ENCODE results near the gene ZHX3.
A peak's percentile ranks its signal among the peaks of the same experiment; 100 is the strongest.
"Not testable (repeated sequence)": the region's sequence is repeated elsewhere in the genome, so short reads cannot be mapped to it uniquely, and the experiment has no call there.

The ZHX3 gene

DNA sequence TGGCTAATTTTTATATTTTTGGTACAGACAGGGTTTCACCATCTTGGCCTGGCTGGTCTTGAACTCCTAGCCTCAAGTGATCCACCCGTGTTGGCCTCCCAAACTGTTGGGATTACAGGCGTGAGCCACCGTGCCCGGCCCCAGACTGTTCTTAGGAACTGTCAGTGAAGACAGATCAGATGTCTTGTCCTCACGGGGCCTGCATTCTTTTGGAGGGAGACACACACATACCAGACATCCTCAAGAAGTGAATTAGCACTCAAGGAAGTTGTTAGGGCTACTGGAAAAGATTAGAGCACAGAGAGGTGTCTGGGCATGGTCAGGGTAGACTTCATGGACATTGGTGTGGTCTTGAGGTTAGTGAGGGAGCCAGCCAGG, 12.8 kb upstream of the ZHX3 start:
- peak; percentile 72 for DNase-seq

DNA sequence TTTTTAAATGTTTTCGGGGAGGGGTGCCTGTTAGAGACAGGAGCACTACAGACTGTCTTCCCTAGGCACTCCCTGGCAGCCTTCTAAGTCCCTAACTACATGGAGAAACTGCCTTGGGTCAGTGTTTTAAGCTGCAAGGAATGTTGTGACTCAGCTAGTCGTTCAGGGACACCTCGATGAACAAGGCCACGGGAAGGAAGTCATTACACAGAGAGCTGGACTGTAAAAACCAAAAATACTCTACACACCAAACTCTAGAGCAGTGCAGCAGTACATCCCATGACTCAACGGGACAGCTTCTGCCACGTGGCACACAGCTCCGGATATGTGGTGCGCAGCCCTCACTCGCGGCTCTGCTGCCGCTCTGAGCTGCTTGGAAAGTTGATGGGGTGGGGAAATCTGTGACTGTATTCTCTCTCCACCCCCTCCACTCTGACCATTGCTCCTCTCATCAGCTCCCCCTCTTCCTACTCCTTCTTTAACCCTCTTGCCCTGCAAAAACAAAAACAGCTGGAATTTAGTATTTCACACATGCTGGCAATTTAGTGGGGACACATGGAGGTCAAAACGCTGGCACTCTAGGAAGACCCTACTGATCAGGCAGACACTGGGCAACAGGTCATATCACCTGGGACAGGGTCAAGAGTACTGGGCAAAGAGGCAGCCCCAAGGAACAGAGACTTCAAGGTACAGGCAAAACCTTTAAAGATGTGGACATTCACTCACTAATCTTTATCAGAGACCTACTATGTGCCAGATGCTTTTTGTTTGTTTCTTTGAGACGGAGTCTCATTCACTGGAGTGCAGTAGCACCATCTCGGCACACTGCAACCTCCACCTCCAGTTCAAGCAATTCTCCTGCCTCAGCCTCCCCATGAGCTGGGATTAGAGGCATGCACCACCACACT, 12.2 kb upstream of the ZHX3 start:
- peak; percentile 100 for DNase-seq

DNA sequence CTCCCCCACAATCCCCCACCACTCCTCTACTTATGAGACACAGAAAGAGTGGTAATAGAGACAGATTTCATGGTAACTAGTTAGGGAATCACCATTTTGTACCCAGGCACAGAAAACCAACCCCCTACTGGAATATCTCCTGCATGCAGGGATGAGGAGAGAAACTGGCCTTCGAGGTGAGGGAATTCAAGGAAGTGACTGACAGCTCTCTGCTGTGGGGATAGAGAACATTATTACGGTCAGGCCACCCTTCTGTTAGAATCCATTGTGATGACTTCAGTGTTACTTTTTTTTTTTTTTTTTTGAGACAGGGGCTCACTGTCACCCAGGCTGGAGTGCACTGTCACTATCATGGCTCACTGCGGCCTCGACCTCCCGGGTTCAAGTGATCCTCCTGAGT, 9.6 kb upstream of the ZHX3 start:
- DNase-seq: no peak

DNA sequence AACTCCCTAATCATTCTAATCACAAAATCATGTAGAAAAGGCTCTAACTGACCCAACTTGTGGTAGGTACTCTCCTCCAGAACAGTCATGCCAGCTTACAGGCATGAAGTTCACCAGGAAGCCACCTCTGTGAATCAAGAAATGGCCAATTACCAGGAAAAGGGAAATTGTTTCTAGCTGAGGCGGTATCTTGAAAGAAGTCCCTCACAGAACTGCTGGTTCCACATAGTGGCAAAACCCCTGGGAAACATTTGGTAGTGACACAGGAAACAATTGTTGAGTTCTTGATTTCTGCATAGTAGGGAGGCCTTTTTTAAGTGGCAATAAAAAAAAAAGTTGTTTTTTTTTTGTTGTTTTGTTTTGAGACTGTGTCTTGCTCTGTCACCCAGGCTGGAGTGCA, 3.4 kb upstream of the ZHX3 start:
- DNase-seq: peak; percentile 7

DNA sequence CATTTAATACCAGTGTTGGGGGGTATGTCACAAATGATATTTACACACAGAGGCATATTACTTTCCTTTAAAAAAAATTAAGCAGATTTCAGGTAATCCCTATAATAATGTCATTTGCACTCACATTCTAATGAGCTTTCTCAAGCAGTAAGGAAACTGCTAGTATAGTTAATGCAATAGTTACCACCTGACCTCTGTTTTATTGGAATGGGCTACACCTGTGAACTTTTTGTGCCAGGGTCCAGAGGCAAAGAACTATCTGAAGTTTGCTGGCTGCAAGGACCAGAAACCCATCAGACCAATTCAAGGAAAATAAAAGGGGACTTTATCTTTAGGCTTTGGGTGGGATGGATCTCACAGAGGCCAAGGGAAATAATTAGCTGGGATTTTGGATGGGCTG, 2.9 kb upstream of the ZHX3 start:
- DNase-seq: no peak

DNA sequence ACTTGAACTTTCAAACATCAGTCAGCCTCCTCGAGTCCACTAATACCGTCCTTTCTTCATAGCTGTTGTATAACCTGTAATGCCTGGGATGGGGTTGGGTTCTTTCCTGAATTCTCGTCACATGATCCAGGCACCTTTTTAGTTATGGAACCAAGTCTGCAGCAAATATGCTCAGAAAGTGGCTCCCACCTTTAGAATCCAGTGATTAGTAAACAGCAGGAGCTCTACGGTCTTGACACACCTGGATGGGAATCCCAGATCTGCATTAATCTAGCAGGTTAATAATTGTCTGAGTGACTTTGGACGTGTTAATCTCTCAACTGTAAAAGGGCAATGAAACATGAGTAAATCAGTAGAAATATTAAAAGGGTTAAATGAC, 729 bp upstream of the ZHX3 start:
- DNase-seq: no peak

DNA sequence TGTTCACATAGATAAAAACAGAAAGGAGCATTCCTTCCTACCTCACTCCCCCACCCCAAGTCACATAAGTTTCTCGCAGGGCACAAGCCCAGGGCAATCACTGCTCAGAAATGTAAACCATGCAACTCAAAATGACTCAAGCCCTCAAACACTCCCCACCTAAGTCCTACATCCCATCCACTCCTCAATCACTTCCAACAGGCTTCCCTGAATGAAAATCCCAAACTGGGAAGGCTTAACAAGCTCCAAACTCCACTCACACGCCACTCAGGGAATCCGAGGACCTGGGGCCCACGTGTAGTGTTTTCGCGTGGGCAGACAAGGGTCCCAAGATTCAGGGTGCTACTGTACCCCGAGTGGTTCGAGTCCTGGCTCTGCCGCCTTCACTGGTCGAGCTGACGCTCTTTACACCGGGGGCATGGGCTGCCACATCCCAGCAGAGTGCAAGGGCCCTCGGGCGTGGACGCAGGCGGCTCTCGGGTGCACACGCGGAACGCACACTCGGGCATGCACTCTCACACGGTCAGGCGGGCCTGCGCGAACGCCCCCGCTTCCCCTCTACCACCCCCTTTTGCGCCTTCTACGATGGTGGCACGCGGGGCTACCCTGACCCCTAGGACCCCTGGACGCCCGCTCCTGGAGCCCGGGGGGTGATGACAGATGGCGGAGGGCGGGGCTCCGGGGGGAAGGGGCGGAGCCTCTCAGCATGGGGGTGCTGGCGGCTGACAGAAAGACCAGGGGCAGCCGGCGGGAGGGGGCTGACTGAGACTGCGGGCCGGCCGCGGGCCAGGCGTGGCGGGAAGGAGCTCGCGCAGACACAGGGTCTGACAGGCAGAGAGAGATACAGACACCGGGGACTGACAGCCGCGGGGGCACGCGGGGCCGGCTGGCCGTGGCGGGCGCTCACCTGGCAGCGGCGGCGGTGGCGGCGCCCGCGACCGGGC, 657 bp downstream of the ZHX3 start:
- peak; percentile 94 for DNase-seq

DNA sequence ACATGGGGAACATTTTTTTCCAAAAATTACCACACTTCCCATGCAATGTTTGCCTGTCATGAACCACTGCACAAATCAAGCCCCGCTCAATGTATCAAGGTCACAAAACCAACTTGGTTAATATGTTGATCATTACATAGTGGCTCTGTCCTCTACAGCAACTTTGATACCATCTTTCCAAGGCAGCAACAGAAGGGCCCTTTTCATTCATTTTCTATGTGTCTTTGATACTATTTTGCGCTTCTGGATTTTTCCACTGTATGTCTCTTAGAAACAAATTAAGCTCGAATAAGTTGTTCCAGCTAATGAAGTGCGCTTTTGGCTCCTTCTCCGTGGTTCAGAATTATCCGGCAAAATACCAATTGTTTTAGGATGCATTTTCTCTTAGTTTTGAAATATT, 1.5 kb downstream of the ZHX3 start:
- DNase-seq: no peak

DNA sequence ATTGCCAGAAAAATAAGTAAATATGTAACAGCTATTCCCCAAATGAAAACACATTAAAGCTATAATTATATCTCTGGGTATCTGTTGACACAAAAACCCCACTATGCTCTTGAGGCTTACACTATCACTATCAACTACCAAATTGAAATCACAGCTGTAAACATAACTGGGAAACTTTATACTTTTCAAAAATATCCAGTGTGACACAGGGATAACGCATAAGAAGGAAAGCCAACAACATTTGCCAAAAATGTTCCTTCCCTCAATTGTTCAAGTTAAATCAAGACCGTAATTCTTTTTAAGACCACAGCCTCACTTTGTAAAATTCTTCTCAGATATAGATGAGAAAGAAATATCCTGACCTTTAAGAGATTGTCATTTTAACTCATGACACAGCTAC, 3.1 kb downstream of the ZHX3 start:
- no peak for DNase-seq

DNA sequence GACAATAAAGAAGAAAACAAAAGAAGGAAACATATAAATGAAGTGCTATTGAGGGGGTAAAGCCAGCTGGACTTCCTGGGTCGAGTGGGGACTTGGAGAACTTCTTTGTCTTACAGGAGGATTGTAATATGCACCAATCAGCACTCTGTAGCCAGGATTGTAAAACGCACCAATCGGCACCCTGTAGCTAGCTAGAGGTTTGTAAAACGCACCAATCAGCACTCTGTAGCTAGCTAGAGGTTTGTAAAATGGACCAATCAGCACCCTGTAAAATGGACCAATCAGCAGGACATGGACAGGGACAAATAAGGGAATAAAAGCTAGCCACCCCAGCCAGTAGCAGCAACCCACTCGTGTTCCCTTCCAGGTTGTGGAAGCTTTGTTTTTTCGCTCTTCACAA, 5.5 kb downstream of the ZHX3 start:
- not testable (repeated sequence) for DNase-seq

DNA sequence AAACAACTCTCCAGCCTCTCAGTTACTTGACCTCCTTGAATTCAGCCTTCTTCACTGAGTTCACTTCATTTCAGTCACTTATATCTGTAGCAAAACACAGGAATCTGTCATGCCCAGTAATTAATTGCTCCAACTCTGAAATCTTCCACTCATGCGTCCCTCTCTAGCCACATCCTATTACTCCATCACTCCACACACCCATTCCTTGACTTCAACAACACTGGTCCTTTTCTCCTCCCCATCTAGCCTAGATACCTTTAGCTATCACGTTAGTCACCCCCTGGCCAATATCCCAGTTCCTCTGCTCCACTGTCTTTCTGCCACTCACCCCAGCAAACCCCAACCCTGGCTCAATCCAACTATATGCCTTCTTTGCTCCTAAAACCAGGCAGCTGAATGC, 7.7 kb downstream of the ZHX3 start:
- DNase-seq: peak; percentile 89

DNA sequence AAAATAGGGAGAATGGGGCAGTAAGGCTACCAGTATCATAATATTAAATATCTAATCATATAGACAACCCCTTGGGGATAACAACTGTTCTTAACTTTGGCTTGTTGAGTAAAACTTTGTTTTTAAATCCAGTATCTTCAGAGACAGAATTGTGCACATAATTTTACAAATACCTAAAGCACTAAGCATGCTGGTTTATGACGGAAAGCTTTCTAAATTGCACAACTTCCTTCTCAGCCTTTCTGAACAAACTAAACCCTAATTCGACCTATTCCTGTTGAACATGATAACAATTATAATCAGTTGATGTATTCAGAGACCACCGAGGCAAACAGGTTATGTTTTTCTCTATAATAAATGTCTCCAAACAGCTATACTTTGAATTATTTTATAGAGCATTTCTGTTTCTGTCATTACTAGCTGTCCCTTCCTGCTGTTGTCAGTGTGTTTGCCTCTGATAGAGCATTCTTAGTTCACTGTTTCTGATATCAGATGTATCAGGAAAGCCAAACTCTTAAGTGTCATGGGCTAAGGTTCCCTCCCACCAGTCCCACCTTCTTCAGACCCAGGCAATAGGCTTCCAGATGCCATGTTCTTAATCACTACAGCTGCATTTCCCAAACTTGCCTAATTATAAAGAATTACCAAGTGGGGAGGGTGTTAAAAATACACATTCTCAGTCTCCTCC, 8.7 kb downstream of the ZHX3 start:
- DNase-seq: peak; percentile 62

DNA sequence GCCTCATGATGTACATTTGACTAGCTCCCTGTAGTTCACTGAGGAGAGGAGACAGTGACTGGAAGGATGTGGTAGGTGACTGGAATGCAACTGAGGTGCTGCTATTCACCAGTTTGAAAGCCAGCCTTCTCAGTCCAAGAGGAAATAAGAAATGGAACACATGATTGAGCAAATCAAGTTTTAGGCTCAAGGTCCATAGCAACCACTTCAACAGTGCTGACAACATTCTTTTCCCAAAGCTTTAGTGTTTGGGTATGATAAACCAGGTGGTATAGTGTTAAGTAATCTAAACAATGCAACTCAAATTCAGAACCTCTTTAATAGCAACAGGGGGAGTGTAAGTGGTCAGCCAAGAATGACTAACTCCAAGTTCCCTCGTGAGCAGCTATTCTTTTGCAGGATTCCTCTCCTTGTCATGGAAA, 9.2 kb downstream of the ZHX3 start:
- DNase-seq: peak; percentile 85

DNA sequence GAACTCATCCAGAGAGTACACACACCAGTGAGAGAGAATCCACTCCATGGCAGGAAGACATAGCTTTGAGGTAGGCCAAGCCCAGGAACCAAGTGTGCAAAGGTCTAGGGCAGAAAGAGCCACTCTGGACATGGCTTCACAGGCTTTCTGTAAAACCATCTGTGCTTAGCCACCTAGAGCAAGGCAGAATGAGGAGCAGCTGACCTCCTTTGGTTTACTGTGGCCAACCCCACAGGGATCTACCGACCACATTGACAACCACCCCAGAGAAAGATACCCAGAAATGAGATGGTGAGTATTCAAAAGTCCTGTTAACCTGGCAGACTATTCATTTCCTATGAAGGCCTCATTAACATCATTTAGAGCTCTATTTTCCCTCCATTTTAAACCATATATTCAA, 10.5 kb downstream of the ZHX3 start:
- no peak for DNase-seq

DNA sequence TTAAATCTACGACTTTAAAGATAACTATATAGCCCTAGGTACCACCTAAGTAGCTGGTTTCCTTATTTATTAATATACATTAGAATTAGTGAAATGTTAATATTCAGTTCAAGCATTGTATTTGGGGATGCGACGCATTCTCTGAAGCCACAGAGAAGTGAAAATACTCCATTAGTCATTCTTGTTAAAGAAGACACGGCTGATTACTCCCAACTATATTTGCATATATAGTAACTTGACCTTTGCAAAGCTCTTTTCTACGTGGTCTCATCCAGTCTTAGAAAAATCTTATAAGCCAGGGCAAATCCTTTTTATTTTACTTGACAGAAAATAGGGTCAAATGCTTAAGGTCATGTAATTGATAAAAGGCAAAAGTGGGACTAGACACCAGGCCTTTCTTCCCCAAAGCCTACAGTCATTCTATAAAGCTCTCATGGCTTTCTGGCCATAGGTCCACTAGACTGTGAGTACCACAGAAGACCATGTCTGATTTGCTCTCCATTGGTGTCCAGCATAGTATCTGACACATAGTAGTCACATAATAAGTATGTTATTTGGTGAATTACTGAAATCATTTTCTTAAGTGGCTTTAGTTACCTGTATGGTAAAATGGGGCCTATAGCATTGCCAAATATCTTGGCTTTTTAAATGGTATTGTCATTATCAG, 11.3 kb downstream of the ZHX3 start:
- DNase-seq: no peak

DNA sequence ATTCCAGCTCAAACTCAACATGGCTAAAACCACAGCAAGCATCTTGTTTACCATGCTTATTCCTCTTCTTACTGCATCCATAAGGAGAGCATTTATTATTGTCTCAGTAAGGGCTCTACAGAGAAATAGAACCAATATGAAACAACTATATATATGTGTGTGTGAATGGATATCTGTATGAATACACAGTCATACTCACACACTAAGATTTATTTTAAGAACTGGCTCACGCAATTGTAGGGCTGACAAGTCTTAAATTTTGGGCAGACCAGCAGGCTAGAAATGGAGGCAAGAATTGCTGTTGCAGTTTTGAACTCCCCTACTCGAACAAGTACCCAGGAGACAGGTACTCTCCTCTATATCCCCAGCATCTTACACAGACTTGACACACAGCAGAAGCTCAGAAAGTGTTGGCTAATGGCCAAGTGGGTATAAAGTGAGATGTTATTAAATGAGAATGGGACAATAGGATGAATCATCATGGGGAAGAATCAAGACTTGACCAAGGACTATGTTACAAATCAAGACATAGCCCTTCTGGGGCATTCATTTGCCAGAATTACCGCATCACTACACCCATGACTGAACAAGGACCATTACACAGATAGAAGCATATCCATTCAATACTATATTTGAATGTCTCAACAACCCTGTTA, 13.0 kb downstream of the ZHX3 start:
- no peak for DNase-seq

DNA sequence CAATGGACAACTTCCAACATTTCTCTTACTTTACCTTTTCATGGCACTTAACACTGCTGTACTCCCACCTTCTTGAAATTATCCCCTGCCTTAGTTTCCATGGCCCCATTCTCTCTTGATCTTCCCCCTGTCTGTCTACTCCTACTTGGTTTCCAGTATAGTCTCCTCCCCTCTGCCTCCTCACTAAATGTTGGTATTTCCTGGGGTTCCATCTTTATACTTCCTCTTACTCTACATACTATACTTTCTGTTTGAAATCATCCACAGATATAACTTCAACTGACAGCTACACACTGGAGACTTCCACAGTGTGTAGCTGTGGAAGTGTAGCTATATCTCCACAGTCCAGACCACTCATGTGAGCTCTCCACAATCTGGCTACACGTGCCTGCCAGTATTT, 13.5 kb downstream of the ZHX3 start:
- no peak for DNase-seq

DNA sequence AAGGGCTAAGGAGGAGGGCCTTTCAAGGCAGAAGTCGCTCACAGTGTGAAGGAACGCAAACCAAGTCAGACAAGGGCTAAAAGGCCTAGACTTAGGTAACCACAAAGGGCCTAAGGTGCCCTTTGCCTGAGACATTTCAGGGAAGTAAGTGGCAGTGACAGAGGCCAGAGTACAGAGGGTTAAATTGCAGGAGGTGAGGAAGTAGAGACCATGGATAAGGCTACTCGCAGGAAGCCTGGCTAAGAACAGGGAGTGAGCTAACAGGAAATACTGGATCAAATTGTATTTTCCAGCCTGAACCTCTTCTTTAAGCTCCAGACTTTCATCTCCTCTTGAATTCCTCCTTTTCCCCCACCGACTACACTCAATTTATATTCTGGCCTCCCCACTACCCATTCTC, 16.6 kb downstream of the ZHX3 start:
- no peak for DNase-seq

DNA sequence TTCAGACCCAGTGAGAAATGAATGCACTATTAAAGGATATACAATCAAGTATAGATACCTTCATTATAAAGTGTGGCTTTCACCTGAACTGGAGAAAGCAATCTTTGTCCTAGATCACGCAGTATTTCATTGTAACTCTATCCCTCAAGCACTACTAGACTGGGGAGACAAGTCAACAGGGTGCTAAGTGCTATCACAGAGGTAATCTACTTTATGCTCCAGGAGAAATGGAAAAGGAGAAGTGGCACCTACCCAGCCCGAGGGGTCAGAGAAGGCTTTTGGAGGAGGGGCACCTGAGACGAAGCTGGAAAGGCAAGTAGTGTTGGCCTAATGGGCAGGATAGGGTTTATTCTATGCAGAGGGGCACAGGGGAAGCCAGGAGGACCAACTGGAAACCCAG, 17.1 kb downstream of the ZHX3 start:
- DNase-seq: no peak

DNA sequence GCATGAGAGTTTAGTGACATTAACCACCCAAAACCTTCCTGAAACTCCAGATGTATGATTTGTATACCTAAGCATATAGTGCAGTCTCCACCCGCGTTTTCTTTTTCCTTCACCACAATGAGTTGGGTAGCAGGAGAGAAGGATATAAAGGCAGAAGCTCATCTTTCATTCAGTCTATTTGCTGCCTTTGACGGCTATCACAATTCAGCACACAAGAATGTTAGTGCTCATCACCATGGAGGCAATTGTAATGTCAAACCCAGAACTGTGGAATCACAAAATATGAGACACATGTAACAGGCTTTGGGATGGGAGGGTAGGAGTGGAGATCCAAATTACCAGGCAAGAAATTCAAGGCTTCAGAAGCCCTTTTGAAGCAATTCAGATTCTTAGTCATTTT, 17.6 kb downstream of the ZHX3 start:
- DNase-seq: peak; percentile 25

DNA sequence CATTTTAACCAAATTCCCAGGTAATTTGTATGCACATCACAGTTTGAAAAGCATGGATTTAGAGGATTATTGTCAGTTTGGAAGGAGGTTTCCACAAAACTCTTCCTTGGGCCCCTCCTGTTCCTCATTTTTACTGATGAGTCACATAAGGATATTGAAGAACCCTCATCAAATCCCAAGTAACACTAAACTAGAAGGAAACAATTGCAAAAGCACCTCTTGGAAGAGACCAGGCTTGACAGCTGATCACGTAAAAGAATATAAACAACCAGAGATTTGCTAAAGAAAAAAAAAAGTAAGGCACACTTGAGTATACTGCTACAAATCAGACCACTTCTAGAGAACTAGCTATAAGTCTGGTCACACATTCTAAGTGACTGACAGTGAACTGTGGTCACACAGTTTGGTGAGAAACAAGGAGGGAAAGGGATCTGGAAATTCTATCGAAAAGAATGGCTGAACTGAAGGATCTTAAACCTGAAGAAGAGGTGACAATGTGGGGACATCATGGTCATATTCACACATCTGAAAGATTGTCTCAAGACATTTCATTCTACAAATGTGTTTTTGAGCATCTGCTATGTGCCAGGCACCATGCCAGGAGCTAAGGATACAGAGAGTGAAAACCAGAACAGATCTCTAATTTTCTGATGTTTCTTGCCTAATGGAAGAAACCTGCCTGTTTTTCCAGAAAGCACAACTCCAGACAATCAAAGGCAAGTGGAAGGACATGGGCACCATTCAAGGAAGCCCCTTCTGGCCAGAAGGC, 24.1 kb downstream of the ZHX3 start:
- DNase-seq: peak; percentile 77

Data from HCEC 1CT (cell line).